SK-MEL-5 (cell line): ENCODE data around the gene AP1S3. TPM values are rescaled to one million over a fixed set of nuclear protein-coding genes. Genes with fewer than 3 reads are reported as not detected.
"Not testable (repeated sequence)": the region's sequence is repeated elsewhere in the genome, so short reads cannot be mapped to it uniquely, and the experiment has no call there.

Source experiments
- DNase-seq: peaks from one replicate; pipeline ENCODE4 v3.0.0-alpha.2; 2016; ENCODE audit warnings: low read depth, low spot score
- in situ Hi-C: cut with HindIII; loops from 2 replicates; pipeline ENCODE4 v1.10.0; 2016; ENCODE audit warnings: low sequenced_read_pairs, high pct_unique_total_duplicates, low pct_unique_long_range_greater_than_20kb
- polyA plus RNA-seq, 2 experiments: library from polyadenylated mRNA; depleted of rRNA; stranded (reverse); fragments of >200 nt; gene quantifications; 2 replicates each; pipeline ENCODE4 v1.2.3, GENCODE V29; 2015
- total RNA-seq: library from RNA; depleted of rRNA; stranded (reverse); fragments of >200 nt; shearing (Covaris generic); gene quantifications from 2 replicates; pipeline ENCODE4 v1.2.3, GENCODE V29; 2014; rRNA removed

AP1S3 gene
- total RNA-seq = 12.7 and 15.5 TPM in 2 replicates
- polyA plus RNA-seq (2015; cell fraction: cytosol; rRNA removed) = 20.7 and 26.9 TPM in 2 replicates
- polyA plus RNA-seq (2015; cell fraction: nucleus; rRNA removed) = 6.3 and 8.1 TPM in 2 replicates

DNA sequence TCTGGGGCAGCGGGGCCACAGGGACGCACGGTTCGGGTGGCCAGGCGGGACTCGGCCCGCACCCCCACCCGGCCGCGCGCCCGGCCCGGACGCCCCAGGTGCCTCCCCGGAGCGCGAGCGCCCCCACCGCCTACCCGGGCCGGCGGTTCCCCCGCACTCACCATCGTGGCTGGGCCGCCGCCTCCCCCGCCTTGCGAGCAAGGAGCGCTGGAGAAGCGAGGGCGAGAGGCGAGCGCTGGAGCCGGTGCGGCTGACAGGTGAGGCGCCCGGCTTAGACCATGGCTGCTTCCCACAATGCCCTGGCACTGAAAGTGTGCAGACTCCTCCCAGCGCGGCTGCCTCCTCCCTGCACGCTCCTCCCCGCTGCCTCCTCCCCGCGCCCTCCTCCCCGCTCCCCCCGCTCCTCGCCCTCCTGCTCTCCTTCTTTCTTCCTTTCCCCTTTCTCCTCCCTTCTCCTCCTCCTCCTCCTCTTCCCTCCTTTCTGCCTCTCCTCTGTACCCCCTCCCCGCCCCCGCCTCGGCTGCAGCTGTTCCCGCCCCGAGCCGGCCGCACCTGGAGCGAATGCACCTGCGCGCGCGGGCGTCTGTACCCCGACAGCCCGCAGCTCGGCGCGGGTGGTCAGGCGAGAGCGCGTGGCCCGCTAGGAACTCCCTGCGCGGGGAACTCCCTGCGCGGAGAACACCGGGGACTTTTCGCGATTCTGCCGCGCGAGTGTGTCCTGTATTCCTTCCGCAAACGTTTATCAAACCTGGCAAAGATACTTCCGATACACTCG, at the start of gene AP1S3:
AP1S3 (minus strand) TSS at position 296 of the 775 bp plus-strand sequence; CDS start at position 164, 132 bp downstream.
- in situ Hi-C loops = no loop called here
- peak; percentile 64 for DNase-seq

DNA sequence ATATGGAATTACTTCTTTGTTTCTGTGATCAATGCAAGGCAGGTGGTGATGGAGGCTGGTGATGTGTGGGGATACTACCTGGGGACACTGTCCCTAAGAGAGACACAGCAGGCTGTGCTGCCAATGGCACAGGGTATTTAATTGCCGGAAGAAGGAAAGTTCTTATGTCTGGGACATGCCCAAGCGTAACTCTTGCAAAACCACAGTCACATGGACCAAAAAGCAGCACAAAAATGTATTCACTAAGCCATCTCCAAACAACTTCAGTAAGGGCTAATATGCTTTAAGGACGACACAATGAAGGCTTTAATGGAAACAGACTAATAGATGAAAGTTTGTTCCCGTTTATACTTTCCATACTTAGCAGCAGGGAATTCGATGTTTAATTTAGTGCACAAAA, 49.7 kb upstream of the AP1S3 start:
- in situ Hi-C loops = no loop called here
- DNase-seq = peak; percentile 92

DNA sequence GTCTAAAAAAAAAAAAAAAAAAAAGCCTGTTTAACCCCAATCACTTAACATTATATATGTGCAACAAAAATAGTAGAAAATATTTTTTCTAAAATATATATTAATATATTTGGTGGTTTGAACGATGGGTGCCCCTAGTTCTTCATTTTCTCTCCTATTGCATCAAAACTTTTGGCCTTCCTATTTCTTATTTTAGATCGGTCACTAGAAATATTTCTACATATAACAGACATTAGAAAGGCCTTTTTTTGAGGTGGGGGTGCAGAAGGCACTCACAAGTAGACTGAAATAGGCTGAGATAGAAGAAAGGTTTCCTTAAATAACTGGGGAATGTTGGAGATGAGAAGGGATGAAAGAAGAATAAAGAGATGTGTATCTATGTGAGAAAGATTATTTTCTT, 49.3 kb upstream of the AP1S3 start:
- in situ Hi-C loops = no loop called here

GRCh38 chr2:223884399-223884798, 47.0 kb upstream of the AP1S3 start:
- no peak for DNase-seq
- in situ Hi-C loops = no loop called here

More for the DNA sequence above, 49.3 kb upstream of the AP1S3 start:
- no peak for DNase-seq

DNA sequence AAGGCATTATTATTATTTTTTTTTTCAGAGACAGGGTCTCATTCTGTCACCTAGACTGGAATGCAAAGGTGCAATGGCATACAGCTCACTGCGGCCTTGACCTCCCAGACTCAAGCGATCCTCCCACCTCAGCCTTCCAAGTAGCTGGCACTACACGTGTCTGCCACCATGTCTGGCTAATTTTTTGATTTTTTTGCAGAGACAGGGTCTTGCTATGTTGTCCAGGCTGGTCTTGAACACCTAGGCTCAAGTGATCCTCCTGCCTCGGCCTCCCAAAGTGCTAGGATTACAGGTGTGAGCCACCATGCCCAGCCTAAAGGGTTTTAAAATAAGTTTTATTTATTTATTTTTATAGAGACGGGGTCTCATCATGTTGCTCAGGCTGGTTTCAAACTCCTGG, 45.3 kb upstream of the AP1S3 start:
- DNase-seq = no peak
- in situ Hi-C loops = no loop called here

DNA sequence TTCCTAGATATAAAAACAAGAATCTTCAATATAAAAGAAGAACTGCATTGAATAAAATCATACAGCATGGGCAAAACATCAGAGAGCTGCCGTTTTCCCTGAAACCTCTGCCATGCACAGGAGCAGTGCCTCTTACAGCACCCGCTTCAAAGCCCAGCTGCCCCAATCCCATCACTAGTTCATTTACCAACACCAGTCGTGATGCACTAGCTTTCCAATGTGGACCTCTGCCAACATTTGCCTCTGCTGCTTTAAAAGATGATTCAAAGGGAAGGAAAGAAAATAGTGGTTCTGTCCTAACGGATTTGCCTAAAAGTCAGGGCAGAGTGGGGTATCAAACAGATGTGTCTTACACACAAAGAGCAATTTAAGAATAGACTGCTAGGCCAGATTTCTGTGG, 43.4 kb upstream of the AP1S3 start:
- DNase-seq = no peak
- in situ Hi-C loops = no loop called here

- DNase-seq = no peak
- in situ Hi-C loops = no loop called here
Measured at GRCh38 chr2:223877721-223878410, 40.5 kb upstream of the AP1S3 start.

DNA sequence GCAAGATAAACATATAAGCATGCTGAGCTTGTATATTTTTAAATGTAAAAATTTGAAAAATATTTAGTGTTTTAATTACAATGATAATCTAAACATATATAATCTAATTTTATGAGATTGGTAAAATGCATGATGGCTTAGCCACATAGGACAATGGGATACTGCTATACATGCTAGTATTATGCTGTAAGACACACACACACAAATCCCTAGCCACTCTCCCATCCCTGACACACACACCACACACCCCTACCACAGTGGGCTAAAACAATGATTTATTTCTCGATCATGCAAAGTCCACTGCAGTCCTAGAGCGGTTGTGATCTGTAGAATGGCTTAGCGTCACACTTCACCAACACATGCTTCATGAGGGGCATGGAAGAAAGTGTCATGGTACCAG, 36.3 kb upstream of the AP1S3 start:
- in situ Hi-C loops = no loop called here

DNA sequence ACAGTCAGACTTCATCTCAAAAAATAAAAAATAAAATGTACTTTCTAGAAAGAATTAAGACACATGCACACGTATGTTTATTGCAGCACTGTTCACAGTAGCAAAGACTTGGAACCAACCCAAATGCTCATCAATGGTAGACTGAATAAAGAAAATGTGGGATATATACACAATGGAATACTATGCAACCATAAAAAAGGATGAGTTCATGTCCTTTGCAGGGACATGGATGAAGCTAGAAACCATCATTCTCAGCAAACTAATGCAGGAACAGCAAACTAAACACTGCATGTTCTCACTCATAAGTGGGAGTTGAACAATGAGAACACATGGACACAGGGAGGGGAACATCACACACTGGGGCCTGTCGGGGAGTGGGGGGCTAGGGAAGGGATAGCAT, 35.4 kb upstream of the AP1S3 start:
- DNase-seq, in situ Hi-C loops: not testable (repeated sequence)

More for the DNA sequence above, 36.3 kb upstream of the AP1S3 start:
- DNase-seq = no peak

GRCh38 chr2:223871661-223872060, 34.3 kb upstream of the AP1S3 start:
- DNase-seq, in situ Hi-C loops: not testable (repeated sequence)

GRCh38 chr2:223870840-223871611, 33.6 kb upstream of the AP1S3 start:
- in situ Hi-C loops = no loop called here
- DNase-seq = no peak

DNA sequence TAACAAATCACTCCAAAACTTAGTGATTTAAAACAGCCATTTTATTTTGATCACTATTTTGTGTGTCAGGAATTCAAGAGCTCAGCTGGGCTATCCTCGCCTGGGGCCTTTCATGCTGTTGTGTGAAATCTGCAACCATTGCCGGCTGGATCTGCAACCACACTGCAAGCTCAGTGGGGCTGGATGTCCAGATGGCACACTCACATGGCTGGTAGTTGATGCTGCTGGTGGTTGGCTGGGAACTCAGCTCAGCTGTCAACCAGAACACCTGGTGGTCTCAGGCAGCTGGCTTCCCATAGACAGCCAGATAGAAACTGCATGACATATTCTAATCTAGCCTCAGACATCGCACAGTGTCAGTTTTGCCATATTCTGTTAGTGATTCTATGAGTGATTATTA, 30.6 kb upstream of the AP1S3 start:
- in situ Hi-C loops = no loop called here
- DNase-seq = no peak

- DNase-seq = no peak
Measured at GRCh38 chr2:223865907-223866508, 28.6 kb upstream of the AP1S3 start.

GRCh38 chr2:223865124-223865523, 27.7 kb upstream of the AP1S3 start:
- in situ Hi-C loops = no loop called here
- DNase-seq = no peak

More at GRCh38 chr2:223865907-223866508, 28.6 kb upstream of the AP1S3 start:
- in situ Hi-C loops = no loop called here

DNA sequence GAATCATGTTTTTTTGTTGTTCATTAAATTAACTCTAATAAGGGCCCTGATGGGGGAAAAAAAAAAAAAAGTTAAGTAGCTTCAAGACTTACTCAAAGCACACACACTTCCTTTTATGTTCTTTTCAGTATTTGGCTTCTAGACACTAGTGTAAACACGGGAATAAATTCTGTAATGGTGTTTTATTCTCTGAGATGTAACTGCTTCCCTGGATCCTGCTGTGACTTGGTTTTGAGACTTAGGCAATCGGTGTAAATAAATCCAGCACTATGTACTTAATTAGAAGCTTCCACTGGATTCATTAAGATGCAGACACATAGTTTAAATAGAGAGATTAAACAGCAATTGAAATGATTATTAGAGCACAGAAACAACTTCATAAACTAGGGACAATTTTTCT, 26.1 kb upstream of the AP1S3 start:
- DNase-seq = no peak
- in situ Hi-C loops = no loop called here

GRCh38 chr2:223860809-223861738, 23.7 kb upstream of the AP1S3 start:
- no peak for DNase-seq
- in situ Hi-C loops = no loop called here

- in situ Hi-C loops = no loop called here
- DNase-seq = no peak
Measured at GRCh38 chr2:223859070-223859469, 21.7 kb upstream of the AP1S3 start.
